NCI-H2107 treated with DMSO at 0.1 percent for 48 hours (cell line): ENCODE data around the gene C1QTNF1.
A peak's percentile ranks its signal among the peaks of the same experiment; 100 is the strongest.

Source experiments
- DNase-seq: peaks from one replicate; lab custom pipeline; 2025; ENCODE audit not compliant: unreplicated experiment; lab: John Stamatoyannopoulos, UW

C1QTNF1 gene

GRCh38 chr17:79039171-79039570, 15.2 kb downstream of the C1QTNF1 start:
- DNase-seq: no peak

GRCh38 chr17:79039886-79040285, 15.9 kb downstream of the C1QTNF1 start:
- DNase-seq: no peak

GRCh38 chr17:79041041-79041570, 17.1 kb downstream of the C1QTNF1 start:
- no peak for DNase-seq

GRCh38 chr17:79041723-79042420, 17.9 kb downstream of the C1QTNF1 start:
- DNase-seq: no peak

GRCh38 chr17:79042421-79043190, 18.6 kb downstream of the C1QTNF1 start:
- DNase-seq: peak; percentile 31

GRCh38 chr17:79043191-79043930, 19.4 kb downstream of the C1QTNF1 start:
- DNase-seq: no peak

GRCh38 chr17:79043931-79044320, 20.0 kb downstream of the C1QTNF1 start:
- no peak for DNase-seq

- DNase-seq: no peak
These were observed 20.5 kb downstream of the C1QTNF1 start for GRCh38 chr17:79044462-79044861.

GRCh38 chr17:79045001-79045729, 21.2 kb downstream of the C1QTNF1 start:
- DNase-seq: no peak

- peak; percentile 64 for DNase-seq
These were observed 21.9 kb downstream of the C1QTNF1 start for GRCh38 chr17:79045842-79046196.

GRCh38 chr17:79046197-79046915, 22.4 kb downstream of the C1QTNF1 start:
- DNase-seq: no peak

- no peak for DNase-seq
These were observed 22.9 kb downstream of the C1QTNF1 start for GRCh38 chr17:79046916-79047280.

- no peak for DNase-seq
These were observed 23.4 kb downstream of the C1QTNF1 start for GRCh38 chr17:79047291-79047920.

GRCh38 chr17:79047923-79048825, 24.2 kb downstream of the C1QTNF1 start:
- no peak for DNase-seq

- no peak for DNase-seq
These were observed 25.1 kb downstream of the C1QTNF1 start for GRCh38 chr17:79048826-79049755.

- no peak for DNase-seq
These were observed 25.9 kb downstream of the C1QTNF1 start for GRCh38 chr17:79049821-79050220.

GRCh38 chr17:79050551-79050950, 26.6 kb downstream of the C1QTNF1 start:
- DNase-seq: no peak

- DNase-seq: no peak
These were observed 27.3 kb downstream of the C1QTNF1 start for GRCh38 chr17:79051306-79051705.
